Stimulated activated naive CD8-positive, alpha-beta T cell treated with anti-CD3 and anti-CD28 coated beads, Interleukin-15, Interleukin-2, amounts not matched to agents 100 ng/mL and 50 ng/mL, for 24 hours (primary cell): ENCODE results near the gene GALM.
A peak's percentile ranks its signal among the peaks of the same experiment; 100 is the strongest.
"Not testable (repeated sequence)": the region's sequence is repeated elsewhere in the genome, so short reads cannot be mapped to it uniquely, and the experiment has no call there.

Experiments
- H3K27ac Mint-ChIP-seq: one replicate; pipeline ENCODE4 v1.8.0; 2021; ENCODE audit warnings: mild to moderate bottlenecking, mixed read lengths
- H3K27me3 Mint-ChIP-seq: one replicate; pipeline ENCODE4 v1.8.0; 2021; ENCODE audit warnings: mixed read lengths
- H3K36me3 Mint-ChIP-seq: one replicate; pipeline ENCODE4 v1.8.0; 2021; ENCODE audit warnings: low read depth, mixed read lengths
- H3K4me1 Mint-ChIP-seq: one replicate; pipeline ENCODE4 v1.8.0; 2021; ENCODE audit warnings: low read depth, mixed read lengths
- H3K4me3 Mint-ChIP-seq: one replicate; pipeline ENCODE4 v1.8.0; 2021; ENCODE audit warnings: mild to moderate bottlenecking, mixed read lengths
- H3K9me3 Mint-ChIP-seq: one replicate; pipeline ENCODE4 v1.8.0; 2021; ENCODE audit warnings: mixed read lengths

The GALM gene

DNA sequence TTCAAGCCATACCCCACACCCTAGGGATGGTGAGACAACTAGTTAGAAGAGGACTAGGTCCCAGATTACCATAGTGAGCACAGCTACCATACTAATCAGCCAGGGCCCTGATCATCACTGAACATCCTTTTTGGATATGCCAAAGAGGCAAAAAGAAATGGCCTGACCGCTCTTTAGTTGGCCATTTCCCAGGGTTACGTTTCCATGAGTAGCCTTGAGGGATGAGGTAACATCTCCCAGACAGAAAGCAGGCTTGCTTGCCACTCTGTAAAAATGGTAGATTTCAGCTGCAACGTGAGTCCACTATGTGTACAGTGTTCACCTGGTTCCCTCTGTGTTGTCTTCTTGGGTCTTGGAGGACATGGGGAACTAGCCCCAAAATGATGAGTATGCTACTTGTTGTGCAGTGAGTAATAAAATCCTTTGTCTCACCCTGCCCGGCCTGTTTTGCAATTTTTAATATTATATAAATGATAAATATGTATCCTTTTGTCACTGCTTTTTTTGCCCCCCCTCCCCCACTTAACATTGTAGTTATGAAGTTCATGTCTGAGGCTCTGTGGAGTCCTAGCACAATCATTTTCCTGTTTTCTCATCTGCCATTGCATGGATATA is 8.9 kb upstream of the GALM start:
- no peak overlapping the region for H3K27ac Mint-ChIP-seq
- H3K4me1 Mint-ChIP-seq, result peaks cover 55% of the 10 kb centered on the region

DNA sequence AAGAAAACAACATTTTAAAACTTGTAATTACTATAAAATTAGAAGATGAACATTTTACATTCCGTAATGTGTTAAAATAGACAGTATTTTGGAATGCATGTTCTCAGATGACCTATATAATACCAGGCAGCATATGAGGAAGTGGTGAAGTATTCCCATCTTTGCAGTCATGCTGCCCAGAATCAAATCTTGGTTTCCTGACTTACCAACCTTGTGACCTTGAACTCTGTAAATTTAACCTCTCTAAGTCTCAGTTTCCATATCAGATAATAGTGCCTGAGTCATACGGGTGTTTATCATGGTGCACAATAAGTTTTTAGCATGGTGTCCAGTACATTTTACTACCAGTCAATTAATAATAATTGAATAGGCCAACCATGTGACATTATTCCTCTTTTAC is 7.3 kb upstream of the GALM start:
- Mint-ChIP-seq H3K27ac (no peak overlapping the region), H3K27me3 (no peaks in the 10 kb centered on the region), H3K4me3 (no peak overlapping the region), H3K36me3 (no peaks in the 10 kb centered on the region), H3K9me3 (no peaks in the 10 kb centered on the region), H3K4me1 (peaks cover 46% of the 10 kb centered on the region)

More for the DNA sequence above, 8.9 kb upstream of the GALM start:
- no peaks in the 10 kb centered on the region for H3K36me3 Mint-ChIP-seq
- H3K4me3 Mint-ChIP-seq, result no peak overlapping the region
- no peaks in the 10 kb centered on the region for H3K27me3 Mint-ChIP-seq
- H3K9me3 Mint-ChIP-seq, result no peaks in the 10 kb centered on the region

DNA sequence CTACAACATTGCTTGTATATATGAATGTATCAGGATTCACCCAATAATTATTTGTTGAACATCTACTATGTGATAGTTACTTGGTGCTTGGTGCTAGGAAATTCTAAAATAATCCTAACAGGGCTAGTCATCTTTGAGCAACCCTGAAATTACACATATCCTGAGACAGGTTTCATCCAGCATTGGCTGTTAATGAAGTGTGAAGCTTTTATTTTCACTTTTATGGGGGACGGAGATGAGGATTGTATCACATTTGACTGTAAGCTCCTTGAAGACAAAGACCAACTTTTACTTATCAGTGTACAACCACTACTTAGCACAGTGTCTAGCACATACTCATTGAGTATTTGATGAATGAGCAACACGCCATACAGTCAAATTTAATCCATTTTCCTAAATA is 6.8 kb upstream of the GALM start:
- Mint-ChIP-seq H3K4me3 (no peak overlapping the region), H3K27ac (no peak overlapping the region), H3K36me3 (no peaks in the 10 kb centered on the region), H3K4me1 (peaks cover 46% of the 10 kb centered on the region), H3K27me3 (no peaks in the 10 kb centered on the region), H3K9me3 (no peaks in the 10 kb centered on the region)

DNA sequence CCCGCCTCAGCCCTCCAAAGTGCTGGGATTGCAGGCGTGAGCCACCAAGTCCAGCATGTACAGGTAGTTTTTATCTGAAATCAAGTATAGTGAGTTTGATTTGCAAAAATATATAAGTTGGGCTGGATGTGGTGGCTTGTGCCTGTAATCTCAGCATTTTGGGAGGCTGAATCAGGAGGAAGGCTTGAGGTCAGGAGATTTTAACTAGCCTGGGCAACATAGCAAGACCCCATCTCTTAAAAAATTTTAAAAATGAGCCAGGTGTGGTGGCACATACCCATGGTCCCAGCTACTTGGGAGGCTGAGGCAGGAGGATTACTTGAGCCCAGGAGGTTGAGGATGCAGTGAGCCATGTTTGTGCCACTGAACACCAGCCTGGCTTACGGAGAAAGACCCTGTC is 5.6 kb upstream of the GALM start:
- no peaks in the 10 kb centered on the region for H3K9me3 Mint-ChIP-seq
- H3K36me3 Mint-ChIP-seq, result no peaks in the 10 kb centered on the region
- H3K4me1 Mint-ChIP-seq, result peaks cover 45% of the 10 kb centered on the region
- H3K4me3 Mint-ChIP-seq, result no peak overlapping the region
- H3K27ac Mint-ChIP-seq, result no peak overlapping the region
- no peaks in the 10 kb centered on the region for H3K27me3 Mint-ChIP-seq

DNA sequence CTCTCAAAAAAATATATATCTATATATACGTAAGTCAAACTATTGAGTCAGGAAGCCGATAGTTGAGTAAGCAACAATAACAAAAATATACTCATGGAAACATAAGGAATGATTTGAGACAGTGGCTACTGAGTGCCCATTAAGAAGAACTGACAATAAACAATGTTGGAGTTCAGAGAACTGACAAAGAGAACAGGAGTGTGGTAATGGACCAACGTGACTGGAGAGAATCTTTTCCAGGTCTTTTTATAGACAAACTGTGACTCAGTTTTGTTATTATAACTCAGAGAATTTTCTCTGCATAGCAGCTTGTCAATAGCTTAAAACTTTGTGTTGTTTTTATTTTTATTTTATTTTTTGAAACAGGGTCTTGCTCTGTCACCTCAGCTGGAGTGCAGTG is 4.6 kb upstream of the GALM start:
- Mint-ChIP-seq H3K27ac (no peak overlapping the region), H3K9me3 (no peaks in the 10 kb centered on the region), H3K36me3 (no peaks in the 10 kb centered on the region), H3K27me3 (no peaks in the 10 kb centered on the region), H3K4me1 (peaks cover 45% of the 10 kb centered on the region), H3K4me3 (no peak overlapping the region)

DNA sequence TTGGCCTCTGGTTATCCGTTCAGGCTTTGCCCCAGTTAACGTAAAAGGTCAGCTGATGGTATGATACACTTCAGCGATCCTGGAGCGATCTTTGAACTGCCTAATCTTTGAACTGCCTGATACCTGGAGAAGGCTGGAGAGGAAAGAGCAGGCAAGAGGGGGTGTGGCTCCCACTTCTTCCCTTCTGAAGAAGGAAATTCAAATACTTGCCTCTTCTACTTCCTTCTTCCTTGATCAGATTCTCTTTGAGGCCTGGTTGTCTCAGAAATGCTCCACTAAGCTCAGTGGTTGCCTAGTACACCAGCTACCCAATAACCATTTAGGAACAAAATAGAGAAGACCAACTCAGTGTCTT is 619 bp downstream of the GALM start:
- Mint-ChIP-seq H3K27ac (peak overlapping the region; percentile 97), H3K4me1 (peaks cover 75% of the 10 kb centered on the region), H3K27me3 (no peaks in the 10 kb centered on the region), H3K4me3 (peak overlapping the region; percentile 86), H3K9me3 (no peaks in the 10 kb centered on the region), H3K36me3 (peaks cover 29% of the 10 kb centered on the region)

DNA sequence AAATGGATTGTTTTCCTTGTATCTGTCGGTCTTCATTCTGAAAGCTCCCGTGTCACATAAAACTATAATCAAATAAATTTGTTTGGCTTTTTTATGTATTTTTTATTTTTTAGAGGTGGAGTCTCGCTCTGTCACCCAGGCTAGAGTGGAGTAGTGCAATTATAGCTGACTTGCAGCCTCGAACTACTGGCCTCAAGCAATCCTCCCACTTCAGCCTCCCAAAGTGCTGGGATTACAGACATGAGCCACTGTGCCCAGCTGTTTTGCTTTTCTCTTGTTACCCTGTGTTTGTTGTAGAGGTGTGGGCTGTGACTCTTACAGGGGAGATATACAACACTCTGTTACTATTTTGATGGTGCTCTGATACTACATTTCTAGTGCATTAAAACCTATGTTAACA is 2.2 kb downstream of the GALM start:
- Mint-ChIP-seq H3K9me3 (no peaks in the 10 kb centered on the region), H3K27me3 (no peaks in the 10 kb centered on the region), H3K36me3 (peaks cover 41% of the 10 kb centered on the region), H3K4me1 (peaks cover 74% of the 10 kb centered on the region), H3K4me3 (peak overlapping the region; percentile 86), H3K27ac (peak overlapping the region; percentile 97)

DNA sequence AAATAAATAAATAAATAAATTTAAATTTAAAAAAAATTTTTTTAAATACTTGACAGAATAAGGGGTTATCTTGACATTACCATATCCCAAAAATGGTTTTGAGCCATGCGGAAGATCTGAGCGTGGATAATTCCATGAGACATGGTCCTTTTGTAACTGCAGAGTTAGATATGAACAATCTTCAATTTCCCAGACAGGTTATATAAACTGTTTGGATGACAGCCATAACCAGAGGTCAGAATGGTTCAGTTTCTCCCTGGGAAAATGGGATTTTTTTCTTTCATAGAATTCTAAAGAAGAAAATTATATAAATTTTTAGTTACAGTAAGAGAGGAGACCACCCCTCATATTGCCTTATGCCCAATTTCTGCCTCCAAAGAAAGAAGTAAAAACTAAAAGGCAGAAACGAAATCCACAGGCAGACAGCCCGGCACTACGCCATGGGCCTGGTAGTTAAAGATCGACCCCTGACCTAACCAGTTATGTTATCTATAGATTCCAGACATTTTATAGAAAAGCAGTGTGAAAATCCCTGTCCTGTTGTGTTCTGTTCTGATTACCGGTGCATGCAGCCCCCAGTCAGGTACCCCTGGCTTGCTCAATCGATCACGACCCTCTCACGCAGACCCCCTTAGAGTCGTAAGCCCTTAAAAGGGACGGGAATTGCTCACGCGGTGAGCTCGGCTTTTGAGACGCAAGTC is 3.0 kb downstream of the GALM start:
- peaks cover 66% of the 10 kb centered on the region for H3K4me1 Mint-ChIP-seq
- peaks cover 47% of the 10 kb centered on the region for H3K36me3 Mint-ChIP-seq
- no peaks in the 10 kb centered on the region for H3K9me3 Mint-ChIP-seq
- peak overlapping the region; percentile 27 for H3K4me3 Mint-ChIP-seq
- no peaks in the 10 kb centered on the region for H3K27me3 Mint-ChIP-seq
- H3K27ac Mint-ChIP-seq, result peak overlapping the region; percentile 56

DNA sequence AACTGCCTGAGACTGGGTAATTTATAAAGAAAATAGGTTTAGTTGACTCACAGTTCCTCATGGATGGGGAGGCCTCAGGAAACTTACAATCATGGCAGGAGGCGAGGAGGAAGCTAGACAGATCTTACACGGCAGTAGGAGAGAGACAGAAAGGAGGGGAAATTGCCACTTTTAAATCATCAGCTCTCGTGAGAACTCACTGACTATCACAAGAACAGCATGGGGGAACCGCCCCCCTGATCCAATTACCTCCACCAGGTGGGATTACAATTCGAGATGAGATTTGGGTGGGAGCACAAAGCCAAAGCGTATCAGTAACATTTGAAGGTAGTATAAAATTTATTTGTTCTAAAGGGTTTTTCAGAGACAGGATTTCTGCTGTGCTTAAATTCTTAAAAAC is 5.4 kb downstream of the GALM start:
- H3K36me3 Mint-ChIP-seq, result peaks cover 54% of the 10 kb centered on the region
- H3K4me3 Mint-ChIP-seq, result no peak overlapping the region
- peak overlapping the region; percentile 21 for H3K27ac Mint-ChIP-seq
- H3K9me3 Mint-ChIP-seq, result no peaks in the 10 kb centered on the region
- H3K27me3 Mint-ChIP-seq, result no peaks in the 10 kb centered on the region
- H3K4me1 Mint-ChIP-seq, result peaks cover 47% of the 10 kb centered on the region

DNA sequence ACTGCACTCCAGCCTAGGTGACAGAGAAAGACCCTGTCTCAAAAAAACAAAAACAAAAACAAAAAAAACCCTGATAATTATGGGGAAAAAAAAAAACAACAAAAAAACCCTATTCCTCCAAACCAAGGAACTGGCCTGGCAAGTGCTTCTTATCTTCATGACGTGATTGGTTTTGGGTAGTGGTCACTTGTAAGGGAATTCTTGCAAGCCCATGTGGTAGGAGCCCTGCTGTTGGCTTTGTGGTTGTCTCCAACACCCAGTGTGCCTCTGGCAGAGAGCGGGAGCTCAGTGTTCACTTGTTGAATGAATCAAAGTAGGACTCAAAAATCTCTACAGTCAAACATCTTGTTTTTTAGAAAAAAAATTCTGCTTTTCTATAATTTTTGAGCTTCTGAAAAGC is 6.0 kb downstream of the GALM start:
- H3K36me3 Mint-ChIP-seq, result peaks cover 57% of the 10 kb centered on the region
- peaks cover 43% of the 10 kb centered on the region for H3K4me1 Mint-ChIP-seq
- no peaks in the 10 kb centered on the region for H3K27me3 Mint-ChIP-seq
- no peaks in the 10 kb centered on the region for H3K9me3 Mint-ChIP-seq
- no peak overlapping the region for H3K27ac Mint-ChIP-seq
- no peak overlapping the region for H3K4me3 Mint-ChIP-seq

DNA sequence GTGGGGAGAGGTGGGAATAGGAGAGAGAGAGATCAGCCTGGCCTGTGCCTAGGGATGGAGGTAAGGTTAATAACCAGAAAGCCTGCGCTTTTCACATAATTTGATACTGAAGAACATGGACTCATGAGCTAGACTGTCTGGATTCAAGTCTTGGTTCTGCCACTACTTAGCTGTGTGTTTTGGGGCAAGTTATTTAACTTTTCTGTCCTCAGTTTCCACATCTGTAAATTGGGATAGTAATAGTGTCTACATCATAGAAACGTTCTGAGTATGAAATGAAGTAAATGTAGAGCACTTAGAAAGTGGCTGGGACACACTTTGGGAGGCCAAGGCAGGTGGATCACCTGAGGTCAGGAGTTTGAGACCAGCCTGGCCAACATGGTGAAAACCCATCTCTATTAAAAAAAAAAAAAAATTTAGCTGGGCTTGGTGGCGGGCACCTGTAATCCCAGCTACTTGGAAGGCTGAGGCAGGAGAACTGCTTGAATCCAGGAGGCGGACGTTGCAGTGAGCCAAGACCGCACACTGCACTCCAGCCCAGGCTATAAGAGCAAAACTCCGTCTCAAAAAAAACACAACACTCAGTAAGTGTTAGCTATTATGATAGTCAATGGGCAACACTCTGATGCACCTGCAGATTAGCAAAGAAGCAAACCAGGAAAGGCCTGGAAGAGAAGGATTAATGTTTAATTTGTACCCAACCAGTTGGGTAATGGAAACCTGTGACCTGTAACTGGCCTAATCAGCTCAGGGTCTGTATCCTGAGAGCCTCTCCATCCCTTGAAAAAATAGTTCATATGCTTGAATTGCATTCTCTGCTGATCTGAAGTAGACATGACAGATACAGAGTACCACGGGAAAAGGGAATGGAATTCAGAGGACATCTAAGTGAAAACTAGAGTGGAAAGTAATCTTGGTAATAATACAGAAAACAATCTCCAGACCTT is 6.8 kb downstream of the GALM start:
- Mint-ChIP-seq H3K4me3 (no peak overlapping the region), H3K36me3 (peaks cover 58% of the 10 kb centered on the region), H3K27me3 (no peaks in the 10 kb centered on the region), H3K4me1 (peaks cover 43% of the 10 kb centered on the region), H3K27ac (no peak overlapping the region), H3K9me3 (no peaks in the 10 kb centered on the region)

DNA sequence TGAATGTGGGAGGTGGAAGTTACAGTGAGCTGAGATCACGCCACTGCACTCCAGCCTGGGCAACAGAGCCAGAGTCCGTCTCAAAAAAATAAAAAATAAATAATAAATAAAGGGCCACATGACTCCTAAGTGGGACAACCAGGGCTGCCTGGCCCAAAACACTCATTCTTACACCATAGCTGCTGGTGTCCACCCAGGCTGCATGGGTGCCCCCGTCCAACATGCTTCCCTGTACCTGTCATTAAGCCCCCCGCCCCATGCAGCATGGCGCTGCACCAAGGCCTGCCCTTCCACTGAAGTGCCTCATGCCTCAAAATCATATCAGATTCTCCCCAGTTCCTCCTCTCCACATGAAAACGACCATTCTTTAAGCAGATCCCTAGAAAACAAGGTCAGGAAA is 10.8 kb downstream of the GALM start:
- Mint-ChIP-seq H3K4me1 (peaks cover 17% of the 10 kb centered on the region), H3K27me3 (no peaks in the 10 kb centered on the region), H3K27ac (no peak overlapping the region)

DNA sequence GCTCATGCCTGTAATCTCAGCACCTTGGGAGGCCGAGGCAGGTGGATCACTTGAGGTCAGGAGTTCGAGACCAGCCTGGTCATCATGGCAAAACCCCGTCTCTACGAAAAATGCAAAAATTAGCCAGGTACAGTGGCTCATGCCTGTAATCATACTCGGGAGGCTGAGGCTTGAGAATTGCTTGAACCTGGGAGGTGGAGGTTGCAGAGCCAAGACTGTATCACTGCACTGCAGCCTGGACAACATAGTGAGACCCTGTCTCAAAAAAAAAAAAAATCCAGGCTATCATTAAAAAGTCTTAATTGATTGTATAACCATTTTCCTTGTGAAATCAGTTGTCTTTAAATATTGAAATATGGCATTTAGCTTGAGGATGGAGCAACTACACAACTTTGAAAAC is 15.0 kb downstream of the GALM start:
- not testable (repeated sequence) for H3K27ac Mint-ChIP-seq, H3K9me3 Mint-ChIP-seq, H3K27me3 Mint-ChIP-seq, H3K4me3 Mint-ChIP-seq
- peaks cover 42% of the 10 kb centered on the region for H3K4me1 Mint-ChIP-seq
- peaks cover 89% of the 10 kb centered on the region for H3K36me3 Mint-ChIP-seq

More for the DNA sequence above, 10.8 kb downstream of the GALM start:
- peaks cover 75% of the 10 kb centered on the region for H3K36me3 Mint-ChIP-seq
- H3K4me3 Mint-ChIP-seq, result no peak overlapping the region
- H3K9me3 Mint-ChIP-seq, result no peaks in the 10 kb centered on the region

DNA sequence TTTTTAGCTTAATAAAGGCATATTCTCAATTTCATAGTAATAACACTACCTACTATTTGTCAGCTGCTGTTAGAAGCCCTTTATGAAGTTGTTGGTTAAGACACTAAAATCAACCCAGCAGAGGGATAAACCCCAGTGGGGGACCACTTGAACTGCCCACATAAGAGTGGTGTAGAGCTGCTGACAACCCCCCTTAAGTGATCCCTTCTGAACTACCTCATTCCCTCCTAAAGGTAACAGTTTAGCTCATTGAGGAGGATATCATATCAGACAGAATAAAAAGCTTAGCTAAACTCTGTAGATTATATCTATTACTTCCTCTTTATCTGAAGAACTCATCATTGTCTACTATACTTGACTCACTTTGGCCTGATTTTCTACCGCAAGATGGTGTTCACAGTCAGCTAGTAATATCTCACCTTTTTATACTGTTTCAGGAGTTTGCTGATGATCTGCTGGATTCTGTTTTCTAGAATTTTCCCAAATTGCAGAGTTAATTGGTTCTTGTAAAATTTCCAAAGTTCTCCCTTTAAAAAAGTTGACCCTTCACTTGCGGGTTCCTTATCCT is 16.2 kb downstream of the GALM start:
- Mint-ChIP-seq H3K27me3 (no peaks in the 10 kb centered on the region), H3K9me3 (no peaks in the 10 kb centered on the region), H3K4me3 (no peak overlapping the region), H3K36me3 (peaks cover 92% of the 10 kb centered on the region), H3K4me1 (peaks cover 44% of the 10 kb centered on the region), H3K27ac (peak overlapping the region; percentile 45)

DNA sequence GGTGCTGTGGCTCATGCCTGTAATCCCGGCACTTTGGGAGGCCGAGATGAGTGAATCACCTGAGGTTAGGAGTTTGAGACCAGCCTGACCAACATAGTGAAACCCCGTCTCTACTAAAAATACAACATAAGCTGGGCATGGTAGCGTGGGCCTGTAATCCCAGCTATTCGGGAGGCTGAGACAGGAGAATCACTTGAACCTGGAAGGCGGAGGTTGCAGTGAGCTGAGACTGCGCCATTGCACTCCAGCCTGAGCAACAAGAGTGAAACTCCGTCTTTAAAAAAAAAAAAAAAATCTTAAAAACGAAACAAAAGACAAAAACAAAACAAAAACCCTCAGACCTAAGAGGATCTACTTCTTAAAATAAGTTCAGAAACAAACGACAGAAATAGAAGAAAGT is 16.7 kb downstream of the GALM start:
- Mint-ChIP-seq H3K4me3 (peak overlapping the region; percentile 39), H3K36me3 (peaks cover 91% of the 10 kb centered on the region), H3K4me1 (peaks cover 39% of the 10 kb centered on the region), H3K27ac (peak overlapping the region; percentile 45)
- H3K27me3 Mint-ChIP-seq, H3K9me3 Mint-ChIP-seq: not testable (repeated sequence)
